Neural crest cell (in vitro differentiated cells): Measurements from ENCODE around the gene TMEM175. TPM values are rescaled to one million over a fixed set of nuclear protein-coding genes. Genes with fewer than 3 reads are reported as not detected.

ENCODE experiments used
- DNase-seq: peaks from one replicate; pipeline ENCODE4 v3.0.0; 2021; ENCODE audit warnings: low read depth, mixed read lengths, low spot score
- H3K27ac Mint-ChIP-seq: one replicate; pipeline ENCODE4 v1.8.0; 2021; ENCODE audit warnings: mild to moderate bottlenecking, mixed read lengths; ENCODE audit not compliant: unreplicated experiment
- H3K27me3 Mint-ChIP-seq: 2 replicates; pipeline ENCODE4 v1.8.0; 2021; ENCODE audit warnings: low read depth, mild to moderate bottlenecking, mixed read lengths
- H3K36me3 Mint-ChIP-seq: 2 replicates; pipeline ENCODE4 v1.8.0; 2021; ENCODE audit warnings: low read depth, mild to moderate bottlenecking, mixed read lengths
- H3K4me1 Mint-ChIP-seq: 2 replicates; pipeline ENCODE4 v1.8.0; 2021; ENCODE audit warnings: mixed read lengths
- H3K4me3 Mint-ChIP-seq: one replicate; pipeline ENCODE4 v1.8.0; 2021; ENCODE audit warnings: mild to moderate bottlenecking, mixed read lengths
- H3K9me3 Mint-ChIP-seq: 2 replicates; pipeline ENCODE4 v1.8.0; 2021; ENCODE audit warnings: mixed read lengths
- CTCF ChIP-seq: fragments of 200-600 bp; sonication (generic); conservative IDR thresholded peaks from 2 replicates; pipeline ENCODE4 v1.5.0; 2021; ENCODE audit warnings: antibody characterized with exemption, mild to moderate bottlenecking
- total RNA-seq: library from RNA; stranded (reverse); gene quantifications from 2 replicates; pipeline ENCODE4 v1.2.1, GENCODE V29; 2021

The TMEM175 gene
- total RNA-seq, 1 donor from 2014 or later, result 15.2 TPM

GRCh38 chr4:1003271-1004070 lies 71.2 kb downstream of the TMEM175 start:
- no peak overlapping the region for H3K27ac Mint-ChIP-seq
- H3K9me3 Mint-ChIP-seq, result no peaks in the 10 kb centered on the region
- TF ChIP-seq CTCF, result no peak
- H3K36me3 Mint-ChIP-seq, result peaks cover 3% of the 10 kb centered on the region
- H3K4me3 Mint-ChIP-seq, result peak overlapping the region; percentile 6
- H3K4me1 Mint-ChIP-seq, result peaks cover 4% of the 10 kb centered on the region
- no peak for DNase-seq
- peaks cover 77% of the 10 kb centered on the region for H3K27me3 Mint-ChIP-seq

DNA sequence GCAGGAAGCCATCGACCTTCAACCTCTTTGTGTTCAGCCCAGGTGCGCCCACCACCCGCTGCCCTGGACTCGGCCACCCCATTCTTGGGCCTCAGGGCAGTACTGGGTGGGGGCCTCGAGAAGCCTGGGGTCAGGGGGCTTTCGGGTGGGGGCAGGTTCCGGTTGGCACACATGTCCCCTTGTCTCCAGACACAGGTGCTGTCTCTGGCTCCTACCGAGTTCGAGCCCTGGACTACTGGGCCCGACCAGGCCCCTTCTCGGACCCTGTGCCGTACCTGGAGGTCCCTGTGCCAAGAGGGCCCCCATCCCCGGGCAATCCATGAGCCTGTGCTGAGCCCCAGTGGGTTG lies 71.8 kb downstream of the TMEM175 start:
- Mint-ChIP-seq H3K4me3 (peak overlapping the region; percentile 6), H3K4me1 (peaks cover 10% of the 10 kb centered on the region), H3K27me3 (peaks cover 79% of the 10 kb centered on the region), H3K27ac (no peak overlapping the region), H3K36me3 (peaks cover 3% of the 10 kb centered on the region), H3K9me3 (no peaks in the 10 kb centered on the region)
- DNase-seq, result no peak
- no peak for TF ChIP-seq CTCF

- Mint-ChIP-seq H3K27ac (no peak overlapping the region), H3K9me3 (no peaks in the 10 kb centered on the region), H3K4me3 (no peak overlapping the region), H3K4me1 (peaks cover 7% of the 10 kb centered on the region), H3K27me3 (peaks cover 77% of the 10 kb centered on the region), H3K36me3 (peaks cover 3% of the 10 kb centered on the region)
- DNase-seq, result no peak
- no peak for TF ChIP-seq CTCF
These were observed 72.6 kb downstream of the TMEM175 start for GRCh38 chr4:1004557-1005485.

- Mint-ChIP-seq H3K9me3 (no peaks in the 10 kb centered on the region), H3K4me1 (peaks cover 7% of the 10 kb centered on the region), H3K27ac (no peak overlapping the region), H3K4me3 (peak overlapping the region; percentile 65), H3K27me3 (peaks cover 66% of the 10 kb centered on the region), H3K36me3 (peaks cover 3% of the 10 kb centered on the region)
- no peak for TF ChIP-seq CTCF
- DNase-seq, result no peak
These were observed 74.6 kb downstream of the TMEM175 start for GRCh38 chr4:1006856-1007255.

Other genes starting within 250 kb of the TMEM175 start
- 0.77 and 0.91 TPM in 2 replicates for gene SLC49A3, start 243.3 kb upstream of the TMEM175 start, total RNA-seq
- 58.5 and 61.2 TPM in 2 replicates for gene PCGF3, start 226.6 kb upstream of the TMEM175 start, total RNA-seq
- gene CPLX1, start 106.3 kb upstream of the TMEM175 start, total RNA-seq, result 2.0 and 2.5 TPM in 2 replicates
- 83.4 and 87.7 TPM in 2 replicates for gene GAK, start 144 bp upstream of the TMEM175 start, total RNA-seq
- gene DGKQ, start 41.1 kb downstream of the TMEM175 start, total RNA-seq, result 15.0 and 15.7 TPM in 2 replicates
- 16.4 and 18.0 TPM in 2 replicates for gene IDUA, start 54.6 kb downstream of the TMEM175 start, total RNA-seq
- 0.27 and 0.84 TPM in 2 replicates for gene SLC26A1, start 60.9 kb downstream of the TMEM175 start, total RNA-seq
- gene FGFRL1, start 79.2 kb downstream of the TMEM175 start, total RNA-seq, result 54.9 and 58.8 TPM in 2 replicates
- gene RNF212, start 181.1 kb downstream of the TMEM175 start, total RNA-seq, result 2.7 and 5.0 TPM in 2 replicates
- 2.3 and 4.1 TPM in 2 replicates for gene SPON2, start 240.1 kb downstream of the TMEM175 start, total RNA-seq